Kidney (tissue), 14 donors: Measurements from ENCODE around the gene TMEM119. TPM values are rescaled to one million over a fixed set of nuclear protein-coding genes. Genes with fewer than 3 reads are reported as not detected.
A peak's percentile ranks its signal among the peaks of the same experiment; 100 is the strongest.

Experiments
- DNase-seq, 5 donors: peaks; one replicate each; pipeline ENCODE4 v3.0.0-alpha.2; 2013 to 2020
- FAIRE-seq: peaks from 2 replicates; lab custom pipeline; 2012; peaks lifted over from hg19 to GRCh38; lab: Jason Lieb, UNC
- H3K27ac ChIP-seq, 2 donors: one replicate each; pipeline ENCODE4 v1.7.0; 2013; ENCODE audit warnings: low read depth in 2 of 2, low read length in 2 of 2, inconsistent platforms in 1 of 2
- H3K27me3 ChIP-seq: one replicate; pipeline ENCODE4 v1.7.1; 2013; ENCODE audit warnings: low read length, inconsistent platforms; ENCODE audit not compliant: control insufficient read depth, insufficient read depth
- H3K36me3 ChIP-seq, 3 donors: one replicate each; pipeline versions ENCODE4 v1.7.0 to v1.7.1; 2013; ENCODE audit warnings: low read length in 3 of 3, control low read depth in 1 of 3, inconsistent platforms in 1 of 3; ENCODE audit not compliant: insufficient read depth in 3 of 3, control insufficient read depth in 2 of 3
- H3K4me1 ChIP-seq, 3 donors: one replicate each; pipeline versions ENCODE4 v1.7.0 to v1.7.1; 2013; ENCODE audit warnings: low read length in 3 of 3, inconsistent platforms in 1 of 3, low read depth in 1 of 3; ENCODE audit not compliant: control insufficient read depth in 2 of 3, insufficient read depth in 2 of 3
- H3K4me3 ChIP-seq, 3 donors: one replicate each; pipeline versions ENCODE4 v1.7.0 to v1.8.1; 2013; ENCODE audit warnings: low read length in 3 of 3, control low read depth in 1 of 3, inconsistent platforms in 1 of 3
- H3K9ac ChIP-seq, 3 donors: one replicate each; pipeline versions ENCODE4 v1.7.0 to v1.7.1; 2013; ENCODE audit warnings: low read length in 3 of 3, control low read depth in 1 of 3, inconsistent platforms in 1 of 3
- H3K9me3 ChIP-seq, 3 donors: one replicate each; pipeline versions ENCODE4 v1.7.0 to v1.7.1; 2013; ENCODE audit warnings: low read length in 3 of 3, control low read depth in 1 of 3, inconsistent platforms in 1 of 3; ENCODE audit not compliant: control insufficient read depth in 2 of 3, insufficient read depth in 1 of 3
- intact Hi-C: fragments of 100-400 bp; cut with DNase I; formaldehyde crosslinking; loops from one replicate; pipeline ENCODE4 v1.11.1; 2022
- polyA plus RNA-seq: library from polyadenylated mRNA; stranded (reverse); fragments of 350-450 nt; fragmentation: Illumina TruSeq; extraction: RNeasy Lipid Tissue Mini Kit (QIAGEN cat#74804); gene quantifications from one replicate; pipeline ENCODE4 v1.2.3, GENCODE V29; 2014; ENCODE audit warnings: low read depth, low replicate concordance; ENCODE audit not compliant: insufficient read depth
- total RNA-seq: library from RNA; stranded (reverse); fragmentation: NEBNext Ultra II Directional; extraction: Animal tissue kit (Norgen Biotek cat#: 25700); gene quantifications from one replicate; pipeline ENCODE4 v1.2.1, GENCODE V29; 2021
- TF ChIP-seq, protein P1 (sequence below): IDR thresholded peaks from 3 replicates; pipeline ENCODE4 v1.5.1; 2012; ENCODE audit warnings: mild to moderate bottlenecking, moderate library complexity, borderline replicate concordance; ENCODE audit not compliant: insufficient read depth; ENCODE audit errors: extremely low read depth
- donor health status: control.
- donor health status: control.
- donor health status: control.
- donor health status: control.
- donor health status: control.
- donor health status: DM: yes; HTN: yes; CAD: no.
- donor health status: Normal renal cell carcinoma (clear cell type).

The TMEM119 gene
- total and polyA plus RNA-seq, 2 donors from 2014 or later: 4.1 to 15.8 TPM

DNA sequence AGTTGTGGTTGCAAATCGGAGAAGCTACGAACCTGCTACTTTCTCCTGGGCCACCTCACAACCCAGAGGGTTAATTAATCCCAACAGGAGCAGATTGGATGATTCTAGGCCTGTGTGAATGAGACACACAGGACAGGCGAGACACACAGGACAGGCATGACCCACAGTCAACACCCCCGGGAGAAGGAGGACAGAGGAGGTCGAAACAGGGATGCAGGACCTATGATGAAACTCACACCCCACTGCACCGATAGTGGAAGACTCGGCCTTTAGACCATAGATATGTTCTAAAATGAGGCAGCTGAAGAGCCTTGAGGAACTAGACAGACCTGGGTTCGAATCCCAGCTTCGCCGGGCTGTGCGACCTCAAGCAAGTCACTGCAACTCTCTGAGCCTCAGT is 11.6 kb downstream of the TMEM119 start:
- no peaks in the 10 kb centered on the region for H3K36me3 ChIP-seq
- H3K9ac ChIP-seq: no peak overlapping the region
- FAIRE-seq (no peak), DNase-seq (peak in 1 of 5 donors; percentile 20)
- no peaks in the 10 kb centered on the region for H3K27me3 ChIP-seq
- no peak overlapping the region for H3K4me3 ChIP-seq
- H3K4me1 ChIP-seq: peaks cover 0 to 4% (median 0%) of the 10 kb centered on the region in 3 donors
- H3K9me3 ChIP-seq: no peaks in the 10 kb centered on the region
- H3K27ac ChIP-seq: no peak overlapping the region
- intact Hi-C loops: no loop called here
- TF ChIP-seq, protein P1, sequence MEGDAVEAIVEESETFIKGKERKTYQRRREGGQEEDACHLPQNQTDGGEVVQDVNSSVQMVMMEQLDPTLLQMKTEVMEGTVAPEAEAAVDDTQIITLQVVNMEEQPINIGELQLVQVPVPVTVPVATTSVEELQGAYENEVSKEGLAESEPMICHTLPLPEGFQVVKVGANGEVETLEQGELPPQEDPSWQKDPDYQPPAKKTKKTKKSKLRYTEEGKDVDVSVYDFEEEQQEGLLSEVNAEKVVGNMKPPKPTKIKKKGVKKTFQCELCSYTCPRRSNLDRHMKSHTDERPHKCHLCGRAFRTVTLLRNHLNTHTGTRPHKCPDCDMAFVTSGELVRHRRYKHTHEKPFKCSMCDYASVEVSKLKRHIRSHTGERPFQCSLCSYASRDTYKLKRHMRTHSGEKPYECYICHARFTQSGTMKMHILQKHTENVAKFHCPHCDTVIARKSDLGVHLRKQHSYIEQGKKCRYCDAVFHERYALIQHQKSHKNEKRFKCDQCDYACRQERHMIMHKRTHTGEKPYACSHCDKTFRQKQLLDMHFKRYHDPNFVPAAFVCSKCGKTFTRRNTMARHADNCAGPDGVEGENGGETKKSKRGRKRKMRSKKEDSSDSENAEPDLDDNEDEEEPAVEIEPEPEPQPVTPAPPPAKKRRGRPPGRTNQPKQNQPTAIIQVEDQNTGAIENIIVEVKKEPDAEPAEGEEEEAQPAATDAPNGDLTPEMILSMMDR: no peak

GRCh38 chr12:108585864-108586263 is 12.0 kb downstream of the TMEM119 start:
- TF ChIP-seq, protein P1: no peak
- Histone ChIP-seq H3K27ac (no peak overlapping the region), H3K4me3 (no peak overlapping the region), H3K9ac (no peak overlapping the region), H3K27me3 (no peaks in the 10 kb centered on the region), H3K9me3 (no peaks in the 10 kb centered on the region), H3K36me3 (no peaks in the 10 kb centered on the region), H3K4me1 (peaks cover 0 to 4% (median 0%) of the 10 kb centered on the region in 3 donors)
- no peak for FAIRE-seq
- intact Hi-C loops: no loop called here
- no peak for DNase-seq

DNA sequence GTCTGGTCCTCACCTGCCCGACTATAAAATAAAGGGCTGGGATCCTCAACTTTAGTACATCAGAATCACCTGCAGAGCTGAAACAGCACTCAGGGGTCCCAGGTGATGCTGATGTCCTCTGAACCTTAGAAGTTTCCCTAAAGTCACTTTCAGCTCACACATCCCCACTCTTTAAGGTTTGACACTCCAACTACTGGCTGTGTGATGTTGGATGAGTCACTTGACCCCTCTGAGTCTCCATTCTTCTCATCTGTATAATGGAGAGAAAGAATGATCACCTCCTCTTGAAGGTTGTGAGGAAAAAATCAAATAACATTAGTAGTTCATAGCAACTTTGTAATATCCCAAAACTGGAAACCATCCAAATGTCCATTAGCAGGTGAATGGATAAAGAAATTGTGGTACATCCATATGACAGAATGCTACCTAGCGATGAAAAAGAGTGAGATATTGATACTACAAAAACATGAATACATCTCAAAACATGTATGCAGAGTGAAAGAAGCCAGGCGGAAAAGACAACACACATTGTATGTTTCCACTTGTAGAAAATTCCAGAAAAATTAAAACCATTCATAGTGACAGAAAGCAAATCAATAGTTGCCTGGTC is 13.3 kb downstream of the TMEM119 start:
- DNase-seq (no peak), FAIRE-seq (no peak)
- intact Hi-C loops: no loop called here
- Histone ChIP-seq H3K27me3 (no peaks in the 10 kb centered on the region), H3K9me3 (no peaks in the 10 kb centered on the region), H3K9ac (no peak overlapping the region), H3K4me3 (no peak overlapping the region), H3K36me3 (no peaks in the 10 kb centered on the region), H3K27ac (no peak overlapping the region), H3K4me1 (peaks cover 0 to 7% (median 0%) of the 10 kb centered on the region in 3 donors)
- TF ChIP-seq, protein P1: no peak
